ENCODE data around the gene MMP14. TPM values are rescaled to one million over a fixed set of nuclear protein-coding genes. Genes with fewer than 3 reads are reported as not detected.

Gene MMP14
- total and polyA plus RNA-seq, 2 of the 13 experiments (the other 11 are each of a cell fraction or from before 2014, with no cell fraction given): 5.2 to 9.8 TPM

GRCh38 chr14:22895402-22895801 is 59.0 kb downstream of the MMP14 start (continued):
- TF ChIP-seq ZNF646 (CRISPR knock-in tag; IDR thresholded peaks at IDR 0.05) (no peak), ARHGAP35 (CRISPR knock-in tag; IDR thresholded peaks at IDR 0.05; ENCODE audit: borderline replicate concordance) (no peak), KDM1A (CRISPR knock-in tag; IDR thresholded peaks at IDR 0.05) (no peak), HES4 (CRISPR knock-in tag; IDR thresholded peaks at IDR 0.05; ENCODE audit: borderline replicate concordance) (no peak), KLF9 (CRISPR knock-in tag; IDR thresholded peaks at IDR 0.05; ENCODE audit: low read depth) (no peak), PRDM10 (CRISPR knock-in tag; IDR thresholded peaks at IDR 0.05; ENCODE audit: low read depth) (no peak), TFE3 (CRISPR knock-in tag; IDR thresholded peaks at IDR 0.05) (no peak), REL (CRISPR knock-in tag; conservative IDR thresholded peaks at IDR 0.05) (no peak)
